OCI-LY1 (cell line): Measurements from ENCODE around the gene CTIF.

ENCODE experiments used
- CTCF ChIP-seq: fragments of 200-600 bp; sonication (generic), shearing (Covaris generic); IDR thresholded peaks from 2 replicates; pipeline ENCODE4 v1.5.1; 2017; ENCODE audit warnings: mild to moderate bottlenecking, antibody characterized with exemption, low read length, moderate library complexity, mixed read lengths
- EZH2 ChIP-seq: fragments of 200-600 bp; sonication (generic), shearing (Covaris generic); IDR thresholded peaks from 2 replicates; pipeline ENCODE4 v1.8.0; 2017; ENCODE audit warnings: borderline replicate concordance, mixed run types, mild to moderate bottlenecking, antibody characterized with exemption, low read length, moderate library complexity, mixed read lengths

GRCh38 chr18:48771641-48772375, 233.0 kb downstream of the CTIF start:
- no peak for TF ChIP-seq CTCF
- TF ChIP-seq EZH2: no peak
